MM.1S (cell line): ENCODE measurements around the gene EMCN.

Experiments used
- EZH2 ChIP-seq: fragments of 300-600 bp; sonication (generic); optimal IDR thresholded peaks from 2 replicates; pipeline ENCODE3; 2017; ENCODE audit warnings: low read depth, mild to moderate bottlenecking, antibody characterized with exemption, low read length, mixed read lengths
- EZH2phosphoT487 ChIP-seq: fragments of 300-600 bp; sonication (generic); IDR thresholded peaks from 2 replicates; pipeline ENCODE4 v1.6.1; 2018; ENCODE audit warnings: antibody characterized with exemption, low read length
- TF ChIP-seq, protein P1 (sequence below): fragments of 300-600 bp; sonication (generic); IDR thresholded peaks from 2 replicates; pipeline ENCODE4 v1.5.1; 2016; ENCODE audit warnings: antibody characterized with exemption, low read length, mixed read lengths

DNA sequence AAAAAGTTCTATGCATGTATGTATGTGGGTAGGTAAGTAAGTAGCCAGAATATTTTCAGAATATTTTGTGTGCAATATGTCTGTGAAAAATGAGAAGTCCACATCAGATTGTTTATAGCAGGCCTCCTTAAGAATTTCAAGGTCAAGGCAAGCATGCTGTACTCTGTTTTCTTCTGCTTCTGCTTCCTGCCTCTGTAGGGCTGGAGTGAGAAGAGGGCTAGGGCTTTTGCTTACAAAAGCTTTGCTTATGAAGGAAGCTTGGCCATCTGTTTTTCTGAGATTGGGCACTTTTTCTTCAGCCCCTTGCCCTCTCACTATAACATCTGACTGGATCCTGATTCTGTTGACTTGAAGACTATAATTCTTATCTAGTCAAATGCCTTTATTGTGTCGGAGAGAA, 150.4 kb downstream of the EMCN start:
- TF ChIP-seq, protein P1, sequence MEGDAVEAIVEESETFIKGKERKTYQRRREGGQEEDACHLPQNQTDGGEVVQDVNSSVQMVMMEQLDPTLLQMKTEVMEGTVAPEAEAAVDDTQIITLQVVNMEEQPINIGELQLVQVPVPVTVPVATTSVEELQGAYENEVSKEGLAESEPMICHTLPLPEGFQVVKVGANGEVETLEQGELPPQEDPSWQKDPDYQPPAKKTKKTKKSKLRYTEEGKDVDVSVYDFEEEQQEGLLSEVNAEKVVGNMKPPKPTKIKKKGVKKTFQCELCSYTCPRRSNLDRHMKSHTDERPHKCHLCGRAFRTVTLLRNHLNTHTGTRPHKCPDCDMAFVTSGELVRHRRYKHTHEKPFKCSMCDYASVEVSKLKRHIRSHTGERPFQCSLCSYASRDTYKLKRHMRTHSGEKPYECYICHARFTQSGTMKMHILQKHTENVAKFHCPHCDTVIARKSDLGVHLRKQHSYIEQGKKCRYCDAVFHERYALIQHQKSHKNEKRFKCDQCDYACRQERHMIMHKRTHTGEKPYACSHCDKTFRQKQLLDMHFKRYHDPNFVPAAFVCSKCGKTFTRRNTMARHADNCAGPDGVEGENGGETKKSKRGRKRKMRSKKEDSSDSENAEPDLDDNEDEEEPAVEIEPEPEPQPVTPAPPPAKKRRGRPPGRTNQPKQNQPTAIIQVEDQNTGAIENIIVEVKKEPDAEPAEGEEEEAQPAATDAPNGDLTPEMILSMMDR: no peak
- TF ChIP-seq EZH2: no peak
- TF ChIP-seq EZH2phosphoT487: no peak
